ENCODE measurements around the gene DNAJC27. TPM values are rescaled to one million over a fixed set of nuclear protein-coding genes. Genes with fewer than 3 reads are reported as not detected.
A peak's percentile ranks its signal among the peaks of the same experiment; 100 is the strongest.

The DNAJC27 gene
- total RNA-seq, 2 experiments from 2014 or later: 20.0 to 23.1 TPM

DNA sequence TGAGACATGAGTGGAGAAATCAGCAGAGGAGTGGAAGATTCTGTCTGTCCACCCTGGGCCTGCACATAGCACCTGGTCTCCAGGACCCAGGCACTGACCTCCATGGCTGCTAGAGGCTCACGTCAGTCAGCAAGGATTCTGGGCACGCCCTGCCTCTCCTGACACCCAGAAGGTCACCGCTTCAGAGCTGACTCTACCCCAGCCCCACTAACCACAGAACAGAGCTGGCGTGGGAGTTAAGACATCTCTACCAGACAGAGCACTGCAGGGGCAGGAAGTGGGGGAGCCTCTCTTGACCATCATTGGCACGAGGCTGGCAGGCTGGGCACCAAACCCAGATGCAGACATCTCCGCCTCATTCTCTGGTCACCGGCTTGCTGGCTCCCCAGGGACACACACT is 54.7 kb downstream of the DNAJC27 start:
- no peak overlapping the region for H3K27ac ChIP-seq (ENCODE audit: low read depth in 1 of 2, low read length in 2 of 2)
- H3K4me1 ChIP-seq (ENCODE audit: insufficient read depth, low read length): peaks cover 37% of the 10 kb centered on the region
- TF ChIP-seq, protein P1, sequence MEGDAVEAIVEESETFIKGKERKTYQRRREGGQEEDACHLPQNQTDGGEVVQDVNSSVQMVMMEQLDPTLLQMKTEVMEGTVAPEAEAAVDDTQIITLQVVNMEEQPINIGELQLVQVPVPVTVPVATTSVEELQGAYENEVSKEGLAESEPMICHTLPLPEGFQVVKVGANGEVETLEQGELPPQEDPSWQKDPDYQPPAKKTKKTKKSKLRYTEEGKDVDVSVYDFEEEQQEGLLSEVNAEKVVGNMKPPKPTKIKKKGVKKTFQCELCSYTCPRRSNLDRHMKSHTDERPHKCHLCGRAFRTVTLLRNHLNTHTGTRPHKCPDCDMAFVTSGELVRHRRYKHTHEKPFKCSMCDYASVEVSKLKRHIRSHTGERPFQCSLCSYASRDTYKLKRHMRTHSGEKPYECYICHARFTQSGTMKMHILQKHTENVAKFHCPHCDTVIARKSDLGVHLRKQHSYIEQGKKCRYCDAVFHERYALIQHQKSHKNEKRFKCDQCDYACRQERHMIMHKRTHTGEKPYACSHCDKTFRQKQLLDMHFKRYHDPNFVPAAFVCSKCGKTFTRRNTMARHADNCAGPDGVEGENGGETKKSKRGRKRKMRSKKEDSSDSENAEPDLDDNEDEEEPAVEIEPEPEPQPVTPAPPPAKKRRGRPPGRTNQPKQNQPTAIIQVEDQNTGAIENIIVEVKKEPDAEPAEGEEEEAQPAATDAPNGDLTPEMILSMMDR (IDR thresholded peaks at IDR 0.05): no peak
- ChIA-PET CTCF (no interaction called here), POLR2A (no interaction called here)
- peak overlapping the region; percentile 97 for H3K4me3 Mint-ChIP-seq
- no peaks in the 10 kb centered on the region for H3K9me3 ChIP-seq (ENCODE audit: control insufficient read depth in 1 of 2, insufficient read depth in 1 of 2, low read length in 2 of 2)
- no peaks in the 10 kb centered on the region for H3K27me3 Mint-ChIP-seq
- H3K9me3 Mint-ChIP-seq: no peaks in the 10 kb centered on the region
- ATAC-seq (ENCODE audit: poor library complexity) (no peak), DNase-seq (no peak)
- peaks cover 16% of the 10 kb centered on the region for H3K36me3 ChIP-seq (ENCODE audit: insufficient read depth, low read length)
- intact Hi-C loops (cut with DNase I, micrococcal nuclease): loop anchor here in 1 of 2 experiments (5.0 kb wide), 1 partner anchor 120 kb away; no protein-coding TSS in a partner anchor
- H3K4me1 Mint-ChIP-seq (ENCODE audit: low read depth): peaks cover 34% of the 10 kb centered on the region
- no peak overlapping the region for H3K27ac Mint-ChIP-seq
- H3K36me3 Mint-ChIP-seq (ENCODE audit: low read depth): peaks cover 9% of the 10 kb centered on the region
- H3K4me3 ChIP-seq (ENCODE audit: low read length): no peak overlapping the region
- H3K27me3 ChIP-seq (ENCODE audit: control insufficient read depth in 1 of 2, insufficient read depth in 2 of 2, low read length in 2 of 2): no peaks in the 10 kb centered on the region

DNA sequence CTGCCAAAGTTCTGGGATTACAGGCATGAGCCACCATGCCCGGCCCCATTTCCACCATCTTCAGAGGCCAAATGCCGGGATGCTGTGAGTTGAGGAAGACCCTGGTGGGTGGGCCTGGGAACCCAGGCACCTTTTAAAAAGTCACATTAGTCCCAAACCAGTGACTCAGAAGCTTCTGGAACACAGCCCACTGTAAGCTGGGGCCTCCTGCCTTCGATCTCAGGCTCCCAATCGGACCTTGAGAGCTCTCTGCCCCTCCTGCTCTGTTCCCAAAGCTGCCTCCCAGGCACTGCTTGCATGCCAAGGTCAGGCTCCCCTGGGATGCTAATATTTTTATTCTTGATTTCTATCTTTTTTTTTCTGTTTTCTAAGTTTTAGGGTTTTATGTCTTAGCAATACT is 56.0 kb downstream of the DNAJC27 start:
- no peak for ATAC-seq (ENCODE audit: poor library complexity)
- ChIA-PET POLR2A (no interaction called here), CTCF (no interaction called here)
- Mint-ChIP-seq H3K27ac (no peak overlapping the region), H3K27me3 (no peaks in the 10 kb centered on the region), H3K4me1 (ENCODE audit: low read depth) (peaks cover 30% of the 10 kb centered on the region), H3K36me3 (ENCODE audit: low read depth) (peaks cover 9% of the 10 kb centered on the region), H3K4me3 (no peak overlapping the region), H3K9me3 (no peaks in the 10 kb centered on the region)
- Histone ChIP-seq H3K9me3 (ENCODE audit: control insufficient read depth in 1 of 2, insufficient read depth in 1 of 2, low read length in 2 of 2) (peaks cover 0 to under 1% of the 10 kb centered on the region in 2 experiments), H3K4me1 (ENCODE audit: insufficient read depth, low read length) (peaks cover 33% of the 10 kb centered on the region), H3K36me3 (ENCODE audit: insufficient read depth, low read length) (peaks cover 20% of the 10 kb centered on the region), H3K27ac (ENCODE audit: low read depth in 1 of 2, low read length in 2 of 2) (no peak overlapping the region), H3K4me3 (ENCODE audit: low read length) (no peak overlapping the region), H3K27me3 (ENCODE audit: control insufficient read depth in 1 of 2, insufficient read depth in 2 of 2, low read length in 2 of 2) (no peaks in the 10 kb centered on the region)
- intact Hi-C loops (cut with DNase I, micrococcal nuclease): loop anchor here in 1 of 2 experiments (5.0 kb wide), 1 partner anchor 118 kb away; no protein-coding TSS in a partner anchor
- DNase-seq: no peak
- TF ChIP-seq, protein P1 (IDR thresholded peaks at IDR 0.05): no peak

DNA sequence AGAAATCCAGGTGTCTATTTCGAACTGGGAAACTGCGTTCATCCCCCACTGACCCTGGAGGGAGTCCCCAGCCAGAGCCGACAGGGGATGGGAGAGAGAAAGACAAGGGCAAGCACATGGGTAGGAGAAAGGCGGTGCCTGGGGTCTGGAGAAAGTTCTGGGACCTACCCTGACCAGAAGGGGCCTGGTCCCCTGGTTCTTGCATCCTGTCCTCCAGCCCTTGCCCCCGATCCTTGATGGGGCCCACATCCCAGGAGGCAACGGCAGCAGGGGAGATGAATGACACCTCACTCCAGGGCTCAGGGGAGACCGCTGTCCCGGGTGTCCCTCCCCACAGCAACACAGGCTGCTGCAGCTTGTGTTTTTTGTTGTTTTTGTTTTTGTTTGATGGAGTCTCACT is 56.6 kb downstream of the DNAJC27 start:
- Histone ChIP-seq H3K36me3 (ENCODE audit: insufficient read depth, low read length) (peaks cover 20% of the 10 kb centered on the region), H3K4me3 (ENCODE audit: low read length) (no peak overlapping the region), H3K27ac (ENCODE audit: low read depth in 1 of 2, low read length in 2 of 2) (no peak overlapping the region), H3K27me3 (ENCODE audit: control insufficient read depth in 1 of 2, insufficient read depth in 2 of 2, low read length in 2 of 2) (no peaks in the 10 kb centered on the region), H3K9me3 (ENCODE audit: control insufficient read depth in 1 of 2, insufficient read depth in 1 of 2, low read length in 2 of 2) (peaks cover 0 to 7% of the 10 kb centered on the region in 2 experiments), H3K4me1 (ENCODE audit: insufficient read depth, low read length) (peaks cover 29% of the 10 kb centered on the region)
- CTCF ChIA-PET: no interaction called here
- Mint-ChIP-seq H3K4me1 (ENCODE audit: low read depth) (peaks cover 27% of the 10 kb centered on the region), H3K36me3 (ENCODE audit: low read depth) (peaks cover 10% of the 10 kb centered on the region), H3K4me3 (peak overlapping the region; percentile 45), H3K27me3 (no peaks in the 10 kb centered on the region), H3K9me3 (no peaks in the 10 kb centered on the region), H3K27ac (no peak overlapping the region)
- POLR2A ChIA-PET: no interaction called here
- TF ChIP-seq, protein P1 (IDR thresholded peaks at IDR 0.05): no peak
- no peak for ATAC-seq (ENCODE audit: poor library complexity)
- DNase-seq: no peak
- intact Hi-C loops (cut with DNase I, micrococcal nuclease): loop anchor here in 1 of 2 experiments (5.0 kb wide), 1 partner anchor 118 kb away; no protein-coding TSS in a partner anchor
